ENCODE results near the gene RAB6B.

Gene RAB6B

DNA sequence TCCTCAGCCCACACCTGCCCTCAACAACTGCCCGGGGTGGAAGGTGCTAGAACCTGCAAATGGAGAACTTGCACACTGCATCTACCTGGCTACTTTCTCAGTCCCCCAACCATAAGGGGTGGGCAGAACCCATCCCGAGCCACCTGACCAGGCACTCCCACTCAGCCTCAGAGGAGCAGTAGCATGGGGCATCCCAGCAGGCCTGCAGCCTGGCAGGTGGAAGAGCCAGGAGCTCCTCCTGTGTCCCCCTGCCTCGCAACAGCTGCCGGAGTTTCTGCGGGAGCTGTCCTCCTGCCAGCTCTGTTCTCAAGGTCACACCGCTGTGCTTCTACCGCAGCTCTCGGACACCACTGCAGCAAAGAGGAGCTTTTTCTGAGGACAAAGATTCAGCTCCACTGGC, 27.5 kb downstream of the RAB6B start:
- H3K9ac ChIP-seq (ENCODE audit: low read length): no peak overlapping the region
- no peaks in the 10 kb centered on the region for H3K9me3 ChIP-seq (ENCODE audit: control insufficient read depth, low read length)
- H3K27me3 ChIP-seq (ENCODE audit: control insufficient read depth, insufficient read depth, low read length): peaks cover 3% of the 10 kb centered on the region
- H3K36me3 ChIP-seq (ENCODE audit: control insufficient read depth, insufficient read depth, low read length): no peaks in the 10 kb centered on the region
- H3K4me1 ChIP-seq (ENCODE audit: control insufficient read depth, insufficient read depth, low read length): no peaks in the 10 kb centered on the region
- H3K4me3 ChIP-seq (ENCODE audit: low read length): no peak overlapping the region

GRCh38 chr3:133866141-133866540, 29.5 kb downstream of the RAB6B start:
- H3K4me3 ChIP-seq (ENCODE audit: low read length): no peak overlapping the region
- no peaks in the 10 kb centered on the region for H3K4me1 ChIP-seq (ENCODE audit: control insufficient read depth, insufficient read depth, low read length)
- peaks cover 3% of the 10 kb centered on the region for H3K27me3 ChIP-seq (ENCODE audit: control insufficient read depth, insufficient read depth, low read length)
- H3K9me3 ChIP-seq (ENCODE audit: control insufficient read depth, low read length): no peaks in the 10 kb centered on the region
- H3K9ac ChIP-seq (ENCODE audit: low read length): no peak overlapping the region
- H3K36me3 ChIP-seq (ENCODE audit: control insufficient read depth, insufficient read depth, low read length): no peaks in the 10 kb centered on the region

DNA sequence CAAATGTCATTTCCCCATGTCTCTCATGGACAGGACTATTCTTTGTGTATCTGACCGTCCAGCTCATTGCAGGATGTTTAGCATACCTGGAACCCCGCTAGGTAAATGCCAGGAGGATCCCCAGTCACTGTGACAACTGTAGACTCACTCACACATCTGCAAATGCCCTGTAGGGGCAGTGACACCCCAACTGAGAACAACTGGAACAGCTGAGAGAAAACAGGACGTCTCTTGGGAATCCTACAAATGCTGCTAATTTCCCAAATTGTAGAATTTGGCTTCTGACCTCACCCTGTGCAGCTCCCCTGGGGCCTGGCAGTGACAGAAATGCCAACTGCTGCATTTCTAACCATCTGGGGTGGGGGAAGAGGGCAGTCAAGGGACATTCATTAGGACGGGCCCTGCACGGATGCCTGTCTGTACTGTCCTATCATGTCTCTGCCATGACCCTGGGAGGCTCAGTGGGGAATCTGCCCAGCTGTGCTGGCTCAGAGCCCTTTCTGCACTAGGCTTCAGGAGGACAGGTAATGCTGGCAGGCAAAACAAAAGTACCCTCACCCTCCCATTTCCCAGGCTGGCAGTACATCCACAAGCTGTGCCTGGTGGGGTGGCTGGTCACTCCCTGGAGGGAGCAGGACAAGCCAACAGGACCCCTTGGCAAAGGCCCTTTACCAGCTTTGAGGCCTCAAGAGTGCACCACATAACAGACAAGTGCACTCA, 30.4 kb downstream of the RAB6B start:
- Histone ChIP-seq H3K9me3 (ENCODE audit: control insufficient read depth, low read length) (no peaks in the 10 kb centered on the region), H3K36me3 (ENCODE audit: control insufficient read depth, insufficient read depth, low read length) (no peaks in the 10 kb centered on the region), H3K4me3 (ENCODE audit: low read length) (no peak overlapping the region), H3K4me1 (ENCODE audit: control insufficient read depth, insufficient read depth, low read length) (no peaks in the 10 kb centered on the region), H3K27me3 (ENCODE audit: control insufficient read depth, insufficient read depth, low read length) (peaks cover 2% of the 10 kb centered on the region), H3K9ac (ENCODE audit: low read length) (no peak overlapping the region)

- Histone ChIP-seq H3K4me1 (ENCODE audit: control insufficient read depth, insufficient read depth, low read length) (no peaks in the 10 kb centered on the region), H3K36me3 (ENCODE audit: control insufficient read depth, insufficient read depth, low read length) (no peaks in the 10 kb centered on the region), H3K9me3 (ENCODE audit: control insufficient read depth, low read length) (no peaks in the 10 kb centered on the region), H3K27me3 (ENCODE audit: control insufficient read depth, insufficient read depth, low read length) (no peaks in the 10 kb centered on the region), H3K9ac (ENCODE audit: low read length) (no peak overlapping the region), H3K4me3 (ENCODE audit: low read length) (no peak overlapping the region)
These were observed 31.1 kb downstream of the RAB6B start for GRCh38 chr3:133864616-133865015.

DNA sequence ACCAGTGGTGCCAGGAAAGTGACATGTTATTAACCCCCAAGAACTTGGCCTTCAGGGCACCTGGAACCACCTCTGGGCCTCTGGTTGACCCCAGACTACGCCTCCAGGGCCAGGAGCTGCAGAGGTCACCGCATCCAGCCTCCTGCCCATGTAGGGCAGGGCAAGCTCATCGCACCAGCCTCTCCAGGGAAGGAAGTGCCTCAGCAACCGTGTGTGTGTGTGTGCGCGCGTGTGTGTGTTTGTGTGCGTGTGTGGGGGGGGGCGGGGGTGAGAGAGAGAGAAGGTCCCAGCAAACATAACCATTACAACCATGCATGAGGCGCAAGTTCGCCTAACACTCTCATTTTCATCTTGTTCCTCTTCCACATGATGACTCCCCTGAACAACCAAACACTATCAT, 31.8 kb downstream of the RAB6B start:
- no peaks in the 10 kb centered on the region for H3K4me1 ChIP-seq (ENCODE audit: control insufficient read depth, insufficient read depth, low read length)
- no peak overlapping the region for H3K9ac ChIP-seq (ENCODE audit: low read length)
- H3K36me3 ChIP-seq (ENCODE audit: control insufficient read depth, insufficient read depth, low read length): no peaks in the 10 kb centered on the region
- no peak overlapping the region for H3K4me3 ChIP-seq (ENCODE audit: low read length)
- H3K9me3 ChIP-seq (ENCODE audit: control insufficient read depth, low read length): no peaks in the 10 kb centered on the region
- no peaks in the 10 kb centered on the region for H3K27me3 ChIP-seq (ENCODE audit: control insufficient read depth, insufficient read depth, low read length)

DNA sequence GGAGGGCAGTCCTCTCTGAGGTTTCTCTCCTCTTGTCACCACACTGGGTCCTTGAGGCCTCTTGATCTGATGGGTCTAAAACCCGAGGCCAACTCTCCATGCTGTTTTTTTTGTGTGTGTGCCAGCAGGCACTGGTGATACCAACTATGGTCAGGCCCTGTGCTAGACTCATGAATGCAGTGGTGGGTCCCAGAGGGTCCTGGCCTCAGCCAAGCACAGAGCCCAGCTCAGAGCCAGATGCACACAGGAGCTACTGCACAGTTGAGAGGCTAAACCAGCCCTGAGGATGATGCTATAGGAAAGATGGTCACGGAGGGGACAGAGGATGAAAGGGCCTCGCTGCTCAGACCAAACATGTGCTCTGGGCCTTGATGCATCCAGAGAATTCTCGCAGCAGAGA, 33.5 kb downstream of the RAB6B start:
- no peaks in the 10 kb centered on the region for H3K9me3 ChIP-seq (ENCODE audit: control insufficient read depth, low read length)
- H3K4me1 ChIP-seq (ENCODE audit: control insufficient read depth, insufficient read depth, low read length): no peaks in the 10 kb centered on the region
- no peak overlapping the region for H3K4me3 ChIP-seq (ENCODE audit: low read length)
- no peak overlapping the region for H3K9ac ChIP-seq (ENCODE audit: low read length)
- no peaks in the 10 kb centered on the region for H3K36me3 ChIP-seq (ENCODE audit: control insufficient read depth, insufficient read depth, low read length)
- no peaks in the 10 kb centered on the region for H3K27me3 ChIP-seq (ENCODE audit: control insufficient read depth, insufficient read depth, low read length)

GRCh38 chr3:133860519-133860918, 35.2 kb downstream of the RAB6B start:
- Histone ChIP-seq H3K4me1 (ENCODE audit: control insufficient read depth, insufficient read depth, low read length) (no peaks in the 10 kb centered on the region), H3K36me3 (ENCODE audit: control insufficient read depth, insufficient read depth, low read length) (no peaks in the 10 kb centered on the region), H3K9me3 (ENCODE audit: control insufficient read depth, low read length) (no peaks in the 10 kb centered on the region), H3K27me3 (ENCODE audit: control insufficient read depth, insufficient read depth, low read length) (no peaks in the 10 kb centered on the region), H3K4me3 (ENCODE audit: low read length) (no peak overlapping the region), H3K9ac (ENCODE audit: low read length) (no peak overlapping the region)

GRCh38 chr3:133859381-133860234, 36.1 kb downstream of the RAB6B start:
- Histone ChIP-seq H3K27me3 (ENCODE audit: control insufficient read depth, insufficient read depth, low read length) (no peaks in the 10 kb centered on the region), H3K9ac (ENCODE audit: low read length) (no peak overlapping the region), H3K9me3 (ENCODE audit: control insufficient read depth, low read length) (no peaks in the 10 kb centered on the region), H3K4me3 (ENCODE audit: low read length) (no peak overlapping the region), H3K36me3 (ENCODE audit: control insufficient read depth, insufficient read depth, low read length) (no peaks in the 10 kb centered on the region), H3K4me1 (ENCODE audit: control insufficient read depth, insufficient read depth, low read length) (no peaks in the 10 kb centered on the region)

DNA sequence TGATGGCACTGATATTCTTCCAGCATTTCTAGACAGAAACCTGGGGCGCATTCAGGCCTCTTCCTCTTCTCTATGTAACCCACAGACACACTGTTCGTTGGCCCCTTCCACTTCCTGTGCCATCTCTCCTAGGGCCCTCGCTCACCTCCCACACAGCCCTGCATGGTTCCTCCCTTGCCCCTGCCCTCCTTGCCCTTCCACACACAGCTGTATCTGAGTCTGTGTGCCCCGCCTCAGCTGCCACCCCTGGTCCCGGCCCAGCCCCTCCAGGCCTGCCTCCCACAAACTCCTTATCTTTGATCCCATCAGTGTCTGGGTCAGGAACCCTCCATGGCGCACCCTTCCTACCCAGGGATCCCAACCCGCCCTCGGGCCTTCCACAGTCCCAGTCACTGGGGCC, 37.9 kb downstream of the RAB6B start:
- Histone ChIP-seq H3K4me3 (ENCODE audit: low read length) (no peak overlapping the region), H3K9me3 (ENCODE audit: control insufficient read depth, low read length) (no peaks in the 10 kb centered on the region), H3K9ac (ENCODE audit: low read length) (no peak overlapping the region), H3K36me3 (ENCODE audit: control insufficient read depth, insufficient read depth, low read length) (no peaks in the 10 kb centered on the region), H3K27me3 (ENCODE audit: control insufficient read depth, insufficient read depth, low read length) (no peaks in the 10 kb centered on the region), H3K4me1 (ENCODE audit: control insufficient read depth, insufficient read depth, low read length) (no peaks in the 10 kb centered on the region)

GRCh38 chr3:133856316-133856715, 39.4 kb downstream of the RAB6B start:
- no peaks in the 10 kb centered on the region for H3K27me3 ChIP-seq (ENCODE audit: control insufficient read depth, insufficient read depth, low read length)
- H3K9me3 ChIP-seq (ENCODE audit: control insufficient read depth, low read length): no peaks in the 10 kb centered on the region
- no peak overlapping the region for H3K9ac ChIP-seq (ENCODE audit: low read length)
- H3K4me3 ChIP-seq (ENCODE audit: low read length): no peak overlapping the region
- no peaks in the 10 kb centered on the region for H3K4me1 ChIP-seq (ENCODE audit: control insufficient read depth, insufficient read depth, low read length)
- H3K36me3 ChIP-seq (ENCODE audit: control insufficient read depth, insufficient read depth, low read length): no peaks in the 10 kb centered on the region

GRCh38 chr3:133855772-133856171, 39.9 kb downstream of the RAB6B start:
- H3K9ac ChIP-seq (ENCODE audit: low read length): no peak overlapping the region
- no peaks in the 10 kb centered on the region for H3K27me3 ChIP-seq (ENCODE audit: control insufficient read depth, insufficient read depth, low read length)
- H3K36me3 ChIP-seq (ENCODE audit: control insufficient read depth, insufficient read depth, low read length): no peaks in the 10 kb centered on the region
- H3K4me3 ChIP-seq (ENCODE audit: low read length): no peak overlapping the region
- no peaks in the 10 kb centered on the region for H3K4me1 ChIP-seq (ENCODE audit: control insufficient read depth, insufficient read depth, low read length)
- H3K9me3 ChIP-seq (ENCODE audit: control insufficient read depth, low read length): no peaks in the 10 kb centered on the region

- H3K4me1 ChIP-seq (ENCODE audit: control insufficient read depth, insufficient read depth, low read length): no peaks in the 10 kb centered on the region
- no peaks in the 10 kb centered on the region for H3K9me3 ChIP-seq (ENCODE audit: control insufficient read depth, low read length)
- no peaks in the 10 kb centered on the region for H3K36me3 ChIP-seq (ENCODE audit: control insufficient read depth, insufficient read depth, low read length)
- H3K27me3 ChIP-seq (ENCODE audit: control insufficient read depth, insufficient read depth, low read length): no peaks in the 10 kb centered on the region
- H3K9ac ChIP-seq (ENCODE audit: low read length): no peak overlapping the region
- H3K4me3 ChIP-seq (ENCODE audit: low read length): no peak overlapping the region
These were observed 40.7 kb downstream of the RAB6B start for GRCh38 chr3:133855002-133855370.
